Activated naive CD8-positive, alpha-beta T cell treated with anti-CD3 and anti-CD28 coated beads, Interleukin-2, amount 10 ng/mL, durations not matched to agents 7 days and 5 days (primary cell): ENCODE data around the gene LCORL. TPM values are rescaled to one million over a fixed set of nuclear protein-coding genes. Genes with fewer than 3 reads are reported as not detected.
"Not testable (repeated sequence)": the region's sequence is repeated elsewhere in the genome, so short reads cannot be mapped to it uniquely, and the experiment has no call there.

Experiments
- ATAC-seq: fragments of 150-1000 bp; cut with Tn5 transposase; one replicate; pipeline ENCODE4 v1.10.0; 2021; ENCODE audit warnings: low read depth, moderate library complexity
- POLR2A ChIA-PET: fragments of 350-600 bp; sonication (Branson Sonifier 250); formaldehyde crosslinking; loops from one replicate; lab custom pipeline; 2021; ENCODE audit warnings: antibody characterized with exemption; lab: Charles Lee
- DNase-seq: peaks from one replicate; pipeline ENCODE4 v3.0.0; 2021
- H3K27ac Mint-ChIP-seq: one replicate; pipeline ENCODE4 v1.8.0; 2022; ENCODE audit warnings: mild to moderate bottlenecking, mixed read lengths
- H3K27me3 Mint-ChIP-seq: one replicate; pipeline ENCODE4 v1.8.0; 2022; ENCODE audit warnings: mild to moderate bottlenecking, moderate library complexity, mixed read lengths
- H3K36me3 Mint-ChIP-seq: one replicate; pipeline ENCODE4 v1.8.0; 2021; ENCODE audit warnings: mild to moderate bottlenecking, mixed read lengths
- H3K4me1 Mint-ChIP-seq: one replicate; pipeline ENCODE4 v1.8.0; 2021; ENCODE audit warnings: mixed read lengths
- H3K4me3 Mint-ChIP-seq: one replicate; pipeline ENCODE4 v1.8.0; 2022; ENCODE audit warnings: mild to moderate bottlenecking, moderate library complexity, mixed read lengths
- H3K9me3 Mint-ChIP-seq: one replicate; pipeline ENCODE4 v1.8.0; 2021; ENCODE audit warnings: mixed read lengths
- total RNA-seq, 2 experiments: library from RNA; stranded (reverse); gene quantifications; one replicate each; pipeline ENCODE4 v1.2.3, GENCODE V29; 2021

The LCORL gene
- total RNA-seq, 2 experiments from 2014 or later, result 15.8 to 18.1 TPM

DNA sequence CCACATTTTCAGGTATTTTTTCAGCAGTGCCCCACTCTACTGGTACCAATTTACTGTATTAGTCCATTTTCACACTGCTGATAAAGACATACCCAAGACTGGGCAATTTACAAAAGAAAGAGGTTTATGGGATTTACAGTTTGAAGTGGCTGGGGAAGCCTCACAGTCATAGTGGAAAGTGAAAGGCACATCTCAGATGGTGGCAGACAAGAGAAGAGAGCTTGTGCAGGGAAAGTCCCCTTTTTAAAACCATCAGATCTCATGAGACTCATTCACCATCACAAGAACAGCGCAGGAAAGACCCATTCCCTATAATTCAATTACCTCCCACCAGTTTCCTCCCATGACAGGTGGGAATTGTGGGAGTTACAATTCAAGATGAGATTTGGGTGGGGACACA, 15.1 kb downstream of the LCORL start:
- H3K27ac Mint-ChIP-seq, H3K27me3 Mint-ChIP-seq, POLR2A ChIA-PET, H3K4me1 Mint-ChIP-seq, H3K4me3 Mint-ChIP-seq, ATAC-seq, DNase-seq: not testable (repeated sequence)
- peaks cover 14% of the 10 kb centered on the region for H3K9me3 Mint-ChIP-seq
- peaks cover 28% of the 10 kb centered on the region for H3K36me3 Mint-ChIP-seq

DNA sequence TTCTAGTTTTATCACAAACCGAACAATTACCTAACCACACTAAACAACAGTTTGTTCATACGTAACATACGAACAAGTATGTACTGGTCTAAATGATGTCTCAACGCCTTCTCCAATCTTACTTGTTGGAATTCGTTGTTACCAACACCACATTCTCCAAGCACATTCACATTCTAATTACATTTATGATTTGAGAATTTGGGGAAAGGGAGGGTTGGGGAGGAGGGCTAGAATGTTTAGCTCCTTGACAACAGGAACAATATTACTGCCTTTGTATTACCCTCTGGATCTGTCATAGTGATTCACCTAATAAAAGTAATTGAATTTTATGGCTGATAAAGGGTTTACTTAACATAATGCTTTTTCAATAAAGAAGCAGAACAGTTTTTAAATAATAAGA, 24.4 kb downstream of the LCORL start:
- H3K27me3 Mint-ChIP-seq, result no peaks in the 10 kb centered on the region

DNA sequence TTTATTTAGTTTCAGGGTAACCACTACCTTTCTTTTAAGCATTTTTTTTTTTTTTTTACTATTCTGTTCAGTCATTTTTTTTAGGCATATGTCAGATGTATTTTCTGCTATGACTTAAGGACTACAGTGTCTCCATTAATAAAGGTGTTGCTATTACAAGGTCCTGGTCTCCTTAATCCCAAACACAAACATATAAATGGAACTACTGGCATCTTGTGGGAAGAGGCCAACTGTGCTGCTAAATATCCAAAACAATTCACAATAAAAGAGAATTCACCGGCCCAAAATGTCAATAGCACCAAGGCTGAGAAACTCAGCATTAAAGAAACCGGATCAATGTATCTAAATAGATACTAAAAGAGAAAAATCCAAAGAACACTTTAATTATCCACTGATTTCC, 26.4 kb downstream of the LCORL start:
- Mint-ChIP-seq H3K9me3 (peaks cover 6% of the 10 kb centered on the region), H3K27me3 (no peaks in the 10 kb centered on the region), H3K27ac (no peak overlapping the region), H3K4me1 (no peaks in the 10 kb centered on the region), H3K4me3 (no peak overlapping the region), H3K36me3 (peaks cover 6% of the 10 kb centered on the region)
- DNase-seq (no peak), ATAC-seq (no peak)
- POLR2A ChIA-PET, result no interaction called here

More for the DNA sequence above, 24.4 kb downstream of the LCORL start:
- DNase-seq (no peak), ATAC-seq (no peak)
- POLR2A ChIA-PET, result no interaction called here
- H3K27ac Mint-ChIP-seq, result no peak overlapping the region
- no peak overlapping the region for H3K4me3 Mint-ChIP-seq
- H3K4me1 Mint-ChIP-seq, result no peaks in the 10 kb centered on the region
- peaks cover 2% of the 10 kb centered on the region for H3K36me3 Mint-ChIP-seq
- peaks cover 3% of the 10 kb centered on the region for H3K9me3 Mint-ChIP-seq

DNA sequence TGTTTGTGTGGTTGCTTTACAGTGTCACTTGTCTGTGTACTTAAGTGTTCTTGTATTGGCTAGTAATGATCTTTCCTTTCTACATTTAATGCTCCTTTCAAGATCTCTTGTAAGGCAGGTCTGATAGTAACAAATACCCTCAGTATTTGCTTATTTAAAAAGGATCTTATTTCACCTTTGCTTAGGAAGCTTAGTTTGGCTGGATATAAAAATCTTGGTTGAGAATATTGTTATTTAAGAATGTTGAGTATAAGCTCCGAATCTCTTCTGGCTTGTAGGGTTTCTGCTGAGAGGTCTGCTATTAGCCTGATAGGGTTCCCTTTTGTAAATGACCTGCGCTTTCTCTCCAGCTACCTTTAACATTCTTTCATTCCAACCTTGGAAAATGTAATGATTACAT, 35.7 kb downstream of the LCORL start:
- Mint-ChIP-seq H3K4me1 (no peaks in the 10 kb centered on the region), H3K27me3 (no peaks in the 10 kb centered on the region), H3K4me3 (no peak overlapping the region), H3K9me3 (peaks cover 36% of the 10 kb centered on the region), H3K36me3 (peaks cover 12% of the 10 kb centered on the region), H3K27ac (no peak overlapping the region)
- no peak for DNase-seq
- POLR2A ChIA-PET, result no interaction called here
- no peak for ATAC-seq

DNA sequence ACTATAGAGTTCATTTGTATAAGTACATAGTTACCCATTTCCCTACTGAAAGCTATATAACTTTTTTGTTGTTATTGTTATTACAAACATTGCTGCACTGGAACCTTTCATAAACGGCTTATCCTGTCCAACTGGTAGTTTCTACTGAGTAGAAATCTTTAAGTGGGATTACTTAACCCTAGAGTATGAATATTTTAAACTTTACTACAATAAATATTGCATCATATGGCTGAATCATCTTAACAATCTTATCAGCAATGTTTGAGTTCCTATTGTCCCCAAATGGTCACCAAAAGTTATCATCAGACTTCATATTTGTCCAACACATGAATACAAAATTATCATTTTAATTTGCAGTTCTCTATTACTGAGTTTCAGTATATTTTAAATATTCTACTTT, 40.5 kb downstream of the LCORL start:
- H3K9me3 Mint-ChIP-seq, result peaks cover 23% of the 10 kb centered on the region
- POLR2A ChIA-PET, result no interaction called here
- no peak overlapping the region for H3K27ac Mint-ChIP-seq
- DNase-seq (no peak), ATAC-seq (no peak)
- no peak overlapping the region for H3K4me3 Mint-ChIP-seq
- H3K4me1 Mint-ChIP-seq, result no peaks in the 10 kb centered on the region
- no peaks in the 10 kb centered on the region for H3K27me3 Mint-ChIP-seq
- peaks cover 2% of the 10 kb centered on the region for H3K36me3 Mint-ChIP-seq

DNA sequence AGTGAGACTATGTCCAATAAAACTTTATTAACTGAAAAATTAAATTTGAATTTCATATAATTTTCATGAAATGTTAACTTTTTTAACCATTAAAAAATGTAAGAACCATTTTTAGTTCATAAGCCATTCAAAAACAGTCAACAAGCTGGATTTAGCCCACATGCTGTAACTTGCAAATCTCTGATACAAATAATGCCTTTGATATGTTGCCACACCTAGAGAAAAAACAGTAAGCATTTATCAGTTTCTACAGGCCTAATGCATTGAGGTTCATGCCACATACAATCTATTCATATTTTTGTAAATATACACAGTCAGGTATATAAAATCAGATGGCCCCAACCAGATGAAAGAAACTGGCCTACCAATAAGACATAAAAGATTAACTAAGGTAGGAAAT, 52.8 kb downstream of the LCORL start:
- Mint-ChIP-seq H3K9me3 (no peaks in the 10 kb centered on the region), H3K27ac (no peak overlapping the region), H3K36me3 (peaks cover 3% of the 10 kb centered on the region), H3K4me1 (no peaks in the 10 kb centered on the region), H3K4me3 (no peak overlapping the region), H3K27me3 (no peaks in the 10 kb centered on the region)
- ATAC-seq (no peak), DNase-seq (no peak)
- POLR2A ChIA-PET, result no interaction called here

DNA sequence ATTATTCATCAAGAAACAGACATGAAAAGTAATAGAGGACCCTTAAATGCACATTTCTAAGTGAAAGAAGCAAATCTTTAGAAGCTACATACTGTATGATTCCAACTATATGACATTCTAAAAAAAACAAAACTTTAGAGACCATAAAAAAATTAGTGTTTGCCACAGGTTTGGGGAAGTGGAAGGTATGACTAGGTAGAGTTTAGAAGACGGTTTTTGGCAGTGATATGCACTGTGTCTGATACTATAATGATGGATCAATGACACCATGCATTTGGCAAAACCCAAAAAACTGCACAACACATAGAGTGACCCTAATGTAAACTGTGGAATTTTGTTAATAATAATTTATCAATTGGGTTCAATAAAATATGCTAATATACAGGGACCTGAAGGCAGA, 54.5 kb downstream of the LCORL start:
- POLR2A ChIA-PET, result no interaction called here
- no peak for ATAC-seq
- Mint-ChIP-seq H3K4me3 (no peak overlapping the region), H3K27ac (no peak overlapping the region), H3K36me3 (peaks cover 4% of the 10 kb centered on the region), H3K4me1 (no peaks in the 10 kb centered on the region), H3K27me3 (no peaks in the 10 kb centered on the region), H3K9me3 (no peaks in the 10 kb centered on the region)
- DNase-seq, result no peak

DNA sequence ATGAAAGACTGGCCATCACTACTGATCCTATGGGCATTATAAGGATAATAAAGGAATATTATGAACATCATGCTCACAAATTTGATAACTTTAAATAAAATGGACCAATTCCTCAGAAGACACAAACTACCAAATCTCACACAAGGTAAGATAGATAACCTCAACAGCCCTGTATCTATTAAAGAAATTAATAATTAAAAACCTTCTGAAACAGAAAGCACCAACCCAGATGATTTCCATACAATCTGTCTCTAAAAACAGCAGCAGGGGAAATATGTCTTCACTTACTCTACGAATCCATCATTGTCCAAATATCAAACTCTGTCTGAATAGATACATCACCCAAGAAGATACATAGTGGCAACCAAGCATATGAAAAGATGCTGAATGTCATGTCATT, 55.2 kb downstream of the LCORL start:
- POLR2A ChIA-PET, result no interaction called here
- ATAC-seq, result no peak
- H3K4me1 Mint-ChIP-seq, result no peaks in the 10 kb centered on the region
- H3K27ac Mint-ChIP-seq, result no peak overlapping the region
- H3K27me3 Mint-ChIP-seq, result no peaks in the 10 kb centered on the region
- peaks cover 4% of the 10 kb centered on the region for H3K36me3 Mint-ChIP-seq
- no peak overlapping the region for H3K4me3 Mint-ChIP-seq
- H3K9me3 Mint-ChIP-seq, result no peaks in the 10 kb centered on the region
- no peak for DNase-seq

DNA sequence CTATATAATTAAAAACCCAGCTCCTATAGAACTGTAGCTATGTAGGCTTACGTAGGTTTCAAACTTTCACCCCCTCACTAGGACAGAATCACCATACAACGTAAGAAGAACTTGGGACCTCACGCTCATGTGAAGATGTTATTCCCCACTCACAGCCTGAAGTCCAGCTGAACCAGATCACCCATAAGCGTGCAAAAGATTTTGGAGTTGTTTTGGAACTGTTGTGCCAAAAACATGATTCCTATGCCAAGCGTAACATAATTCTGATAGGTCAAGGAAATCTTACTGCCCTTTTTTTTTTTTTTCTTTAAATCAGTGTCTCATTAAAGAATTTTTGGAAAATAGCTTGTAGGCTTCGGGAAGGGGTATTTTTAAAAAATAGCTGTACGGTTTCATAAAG, 57.0 kb downstream of the LCORL start:
- no peaks in the 10 kb centered on the region for H3K27me3 Mint-ChIP-seq
- H3K36me3 Mint-ChIP-seq, result peaks cover 4% of the 10 kb centered on the region
- H3K27ac Mint-ChIP-seq, result no peak overlapping the region
- POLR2A ChIA-PET, result no interaction called here
- H3K9me3 Mint-ChIP-seq, result no peaks in the 10 kb centered on the region
- DNase-seq, result no peak
- H3K4me1 Mint-ChIP-seq, result no peaks in the 10 kb centered on the region
- ATAC-seq, result no peak
- H3K4me3 Mint-ChIP-seq, result no peak overlapping the region

DNA sequence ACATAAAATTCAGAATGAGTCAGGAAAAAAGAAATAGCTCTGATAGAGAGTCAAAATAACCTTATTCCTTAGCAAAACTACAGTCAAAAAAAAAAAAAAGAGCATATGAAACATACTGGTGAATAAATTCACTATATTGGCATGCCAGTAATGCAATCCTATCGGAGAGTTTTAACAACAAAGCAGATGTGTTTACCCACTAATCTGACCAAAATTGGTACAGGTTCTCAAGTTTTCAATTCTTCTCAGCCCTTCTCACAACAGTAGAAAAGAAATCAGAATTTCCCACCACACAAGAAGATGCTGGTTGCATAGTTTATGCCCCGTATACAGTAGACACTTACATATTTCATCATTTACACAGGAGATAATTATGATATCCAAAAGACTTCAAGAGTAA, 59.4 kb downstream of the LCORL start:
- POLR2A ChIA-PET, result interaction anchor here (0.6 kb wide), 1 partner anchor 46 kb away, joined by 4 read pairs; no protein-coding TSS in a partner anchor
- no peaks in the 10 kb centered on the region for H3K4me1 Mint-ChIP-seq
- DNase-seq (no peak), ATAC-seq (no peak)
- H3K9me3 Mint-ChIP-seq, result no peaks in the 10 kb centered on the region
- H3K4me3 Mint-ChIP-seq, result no peak overlapping the region
- H3K27ac Mint-ChIP-seq, result no peak overlapping the region
- H3K27me3 Mint-ChIP-seq, result no peaks in the 10 kb centered on the region
- H3K36me3 Mint-ChIP-seq, result peaks cover 10% of the 10 kb centered on the region

DNA sequence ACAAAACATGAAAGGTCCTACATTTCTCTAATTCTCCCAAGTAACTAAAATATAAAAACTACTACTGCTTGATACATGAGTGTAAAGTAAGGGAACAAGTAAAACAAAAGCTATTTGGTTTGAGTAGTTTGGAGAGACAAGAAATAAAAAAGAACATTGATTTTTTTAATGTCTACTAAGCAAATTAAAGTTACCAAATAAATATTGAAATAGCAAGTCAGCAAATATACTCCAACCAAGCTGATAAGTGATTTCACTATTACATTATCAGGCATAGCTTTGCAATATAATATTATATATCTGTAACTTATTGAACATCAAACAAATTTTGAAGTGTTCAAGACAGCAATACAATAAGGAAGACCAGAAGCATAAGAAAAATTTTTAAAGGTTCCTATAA, 60.3 kb downstream of the LCORL start:
- H3K27ac Mint-ChIP-seq, result no peak overlapping the region
- ATAC-seq (no peak), DNase-seq (no peak)
- H3K36me3 Mint-ChIP-seq, result peaks cover 14% of the 10 kb centered on the region
- H3K4me1 Mint-ChIP-seq, result no peaks in the 10 kb centered on the region
- H3K4me3 Mint-ChIP-seq, result no peak overlapping the region
- no peaks in the 10 kb centered on the region for H3K9me3 Mint-ChIP-seq
- POLR2A ChIA-PET, result no interaction called here
- H3K27me3 Mint-ChIP-seq, result no peaks in the 10 kb centered on the region

DNA sequence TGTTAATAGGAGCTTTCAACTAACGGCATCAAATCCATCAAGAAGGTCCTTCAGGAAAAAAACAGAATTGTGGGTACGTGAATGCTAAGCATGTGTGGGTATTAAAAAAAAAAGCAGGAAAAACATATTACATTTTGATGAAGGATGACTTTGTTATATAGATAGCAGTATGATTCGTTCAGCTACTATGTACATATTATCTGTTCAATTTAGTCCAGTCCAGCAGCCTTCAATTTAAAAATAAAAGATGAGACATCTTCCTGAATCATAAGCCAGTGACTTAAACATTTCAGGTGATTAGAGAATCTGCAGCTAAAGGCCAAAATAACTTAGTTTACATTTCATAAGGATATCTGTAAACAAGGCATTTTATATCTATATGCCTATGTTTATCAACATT, 63.4 kb downstream of the LCORL start:
- ATAC-seq (no peak), DNase-seq (no peak)
- no peak overlapping the region for H3K27ac Mint-ChIP-seq
- H3K9me3 Mint-ChIP-seq, result peaks cover 2% of the 10 kb centered on the region
- no peak overlapping the region for H3K4me3 Mint-ChIP-seq
- no peaks in the 10 kb centered on the region for H3K4me1 Mint-ChIP-seq
- H3K36me3 Mint-ChIP-seq, result peaks cover 39% of the 10 kb centered on the region
- H3K27me3 Mint-ChIP-seq, result no peaks in the 10 kb centered on the region
- POLR2A ChIA-PET, result interaction anchor here (0.6 kb wide), 1 partner anchor 153 kb away, joined by 4 read pairs; no protein-coding TSS in a partner anchor

DNA sequence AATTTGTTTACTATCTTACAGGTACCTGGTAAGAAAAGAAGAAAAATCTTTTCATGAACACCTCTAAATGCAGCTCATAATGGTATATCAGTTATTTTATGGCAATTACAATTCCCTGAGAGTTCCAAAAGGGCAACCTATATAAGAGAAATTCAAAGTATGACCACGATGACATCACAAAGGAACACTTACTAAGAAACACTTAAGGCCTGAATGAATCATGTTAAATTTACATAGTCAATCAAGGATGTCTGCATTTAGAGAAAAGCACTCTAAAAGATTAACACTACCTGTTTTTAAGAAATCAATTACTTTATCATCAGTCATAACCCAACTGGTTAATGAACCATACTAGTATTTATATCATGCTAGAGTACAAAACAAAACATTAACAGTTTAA, 63.9 kb downstream of the LCORL start:
- DNase-seq (no peak), ATAC-seq (no peak)
- Mint-ChIP-seq H3K4me1 (no peaks in the 10 kb centered on the region), H3K27ac (no peak overlapping the region), H3K36me3 (peaks cover 39% of the 10 kb centered on the region), H3K27me3 (no peaks in the 10 kb centered on the region), H3K4me3 (no peak overlapping the region), H3K9me3 (peaks cover 3% of the 10 kb centered on the region)
- POLR2A ChIA-PET, result no interaction called here

DNA sequence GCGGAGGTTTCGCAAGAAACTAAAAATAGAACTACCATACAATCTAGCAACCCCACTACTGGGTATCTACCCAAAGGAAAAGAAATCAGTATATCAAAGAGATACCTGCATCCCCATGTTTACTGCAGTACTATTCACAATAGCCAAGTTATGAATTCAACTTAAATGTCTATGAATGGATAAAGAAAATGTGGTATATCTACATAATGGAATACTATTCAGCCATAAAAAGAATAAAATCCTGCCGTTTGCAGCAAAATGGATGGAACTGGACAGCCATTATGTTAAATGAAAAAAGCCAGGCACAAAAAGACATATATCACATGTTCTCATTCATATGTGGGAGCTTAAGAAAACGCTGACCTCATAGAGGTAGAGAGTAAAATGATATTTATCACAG, 65.3 kb downstream of the LCORL start:
- ATAC-seq (no peak), DNase-seq (no peak)
- peaks cover 37% of the 10 kb centered on the region for H3K36me3 Mint-ChIP-seq
- no peaks in the 10 kb centered on the region for H3K27me3 Mint-ChIP-seq
- POLR2A ChIA-PET, result no interaction called here
- H3K9me3 Mint-ChIP-seq, result peaks cover 3% of the 10 kb centered on the region
- no peaks in the 10 kb centered on the region for H3K4me1 Mint-ChIP-seq
- no peak overlapping the region for H3K27ac Mint-ChIP-seq
- no peak overlapping the region for H3K4me3 Mint-ChIP-seq

DNA sequence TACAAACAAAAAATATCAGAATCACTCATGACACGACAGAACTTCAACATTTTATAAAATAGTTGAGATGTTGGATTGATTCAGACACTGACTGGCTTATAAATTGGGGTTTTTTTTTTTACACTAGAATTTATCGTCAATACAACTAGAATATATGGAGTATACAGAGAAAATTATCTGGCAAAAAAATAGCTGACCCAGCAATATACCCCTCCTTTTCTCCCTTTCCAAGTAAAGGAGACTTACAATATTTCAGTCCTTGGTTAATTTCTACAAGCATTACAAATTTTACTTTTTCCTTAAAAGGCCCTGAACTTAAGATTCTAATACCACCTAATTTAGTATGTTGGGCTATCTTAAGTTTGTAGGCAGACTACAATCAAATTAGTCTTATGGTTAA, 76.3 kb downstream of the LCORL start:
- peaks cover 5% of the 10 kb centered on the region for H3K36me3 Mint-ChIP-seq
- no peak overlapping the region for H3K4me3 Mint-ChIP-seq
- DNase-seq (no peak), ATAC-seq (no peak)
- POLR2A ChIA-PET, result no interaction called here
- H3K9me3 Mint-ChIP-seq, result no peaks in the 10 kb centered on the region
- H3K27me3 Mint-ChIP-seq, result no peaks in the 10 kb centered on the region
- H3K4me1 Mint-ChIP-seq, result no peaks in the 10 kb centered on the region
- no peak overlapping the region for H3K27ac Mint-ChIP-seq
